GM15510 (cell line): ENCODE data around the gene KIF20B.
A peak's percentile ranks its signal among the peaks of the same experiment; 100 is the strongest.

ENCODE experiments used
- POLR2A ChIP-seq: IDR thresholded peaks from 3 replicates; pipeline ENCODE4 v1.6.1; 2011; ENCODE audit warnings: borderline replicate concordance; ENCODE audit not compliant: insufficient read length; ENCODE audit errors: extremely low read depth

Gene KIF20B

GRCh38 chr10:89701242-89702120, at the start of gene KIF20B:
Gene KIF20B, plus strand, starts transcription at chr10:89701590. Its CDS starts 3,705 bp downstream, at chr10:89705295.
- peak; percentile 85 for TF ChIP-seq POLR2A

- no peak for TF ChIP-seq POLR2A
Measured at GRCh38 chr10:89651916-89652573, 49.3 kb upstream of the KIF20B start.

GRCh38 chr10:89652806-89653370, 48.5 kb upstream of the KIF20B start:
- no peak for TF ChIP-seq POLR2A

- no peak for TF ChIP-seq POLR2A
Measured at GRCh38 chr10:89653410-89653869, 48.0 kb upstream of the KIF20B start.

GRCh38 chr10:89655722-89656121, 45.7 kb upstream of the KIF20B start:
- no peak for TF ChIP-seq POLR2A

- no peak for TF ChIP-seq POLR2A
Measured at GRCh38 chr10:89657302-89657701, 44.1 kb upstream of the KIF20B start.

GRCh38 chr10:89659143-89660131, 42.0 kb upstream of the KIF20B start:
- no peak for TF ChIP-seq POLR2A

DNA sequence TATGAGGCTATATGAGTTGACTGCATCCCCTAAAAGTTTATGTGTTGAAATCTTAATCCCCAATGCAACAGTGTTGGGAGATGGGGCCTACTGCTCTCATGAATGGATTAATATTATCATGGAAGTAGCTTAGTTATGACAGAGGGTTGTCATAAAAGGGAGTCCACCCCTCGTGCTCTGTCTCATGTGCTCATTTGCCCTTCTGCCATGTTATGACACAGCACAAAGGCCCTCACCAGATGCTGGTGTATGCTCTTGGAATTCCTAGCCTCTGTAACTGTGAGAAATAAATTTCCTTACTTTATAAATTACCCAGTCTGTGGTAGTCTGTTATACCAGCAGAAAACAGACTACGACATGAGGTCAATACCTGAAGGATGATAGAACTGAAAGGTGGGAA, 38.8 kb upstream of the KIF20B start:
- TF ChIP-seq POLR2A, result no peak

GRCh38 chr10:89663144-89663543, 38.2 kb upstream of the KIF20B start:
- TF ChIP-seq POLR2A, result no peak

DNA sequence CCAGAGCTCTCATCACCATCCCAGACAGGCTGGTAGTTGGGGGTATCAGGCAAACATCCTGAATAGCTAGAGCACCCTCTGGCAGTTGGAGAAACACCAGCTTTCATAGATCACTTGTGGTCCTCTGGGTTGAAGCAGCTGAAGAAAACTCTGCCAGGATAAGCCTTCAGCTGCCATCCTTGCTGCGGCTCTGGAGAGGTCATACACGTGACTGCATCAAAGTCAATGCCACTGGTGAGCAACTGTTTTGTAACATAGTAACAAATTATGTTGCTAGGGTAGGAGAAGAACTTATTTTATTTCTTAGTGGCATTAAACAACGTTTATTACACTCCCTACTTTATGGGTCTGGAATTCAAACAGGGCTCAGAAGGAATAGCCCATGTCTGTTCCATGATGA, 37.2 kb upstream of the KIF20B start:
- TF ChIP-seq POLR2A, result no peak

GRCh38 chr10:89665302-89665701, 36.1 kb upstream of the KIF20B start:
- TF ChIP-seq POLR2A, result no peak

DNA sequence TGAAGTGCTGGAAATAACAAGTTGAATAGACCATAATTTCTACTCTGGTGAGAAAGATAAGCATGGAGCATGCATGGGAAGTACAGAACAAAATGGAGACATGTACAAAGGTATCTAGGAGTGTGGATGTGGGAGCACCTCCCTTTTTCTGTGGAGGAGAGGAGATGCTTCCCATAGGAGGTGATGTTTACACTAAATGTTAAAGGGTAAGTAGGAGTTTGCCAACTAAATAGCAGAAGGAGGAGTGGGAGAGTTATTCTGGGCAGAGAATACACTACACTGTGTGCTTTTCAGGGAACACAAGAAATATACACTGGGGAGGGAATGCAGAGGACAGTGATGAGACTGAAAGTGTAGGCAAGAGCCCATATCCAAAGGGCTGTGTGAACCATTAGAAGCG, 35.3 kb upstream of the KIF20B start:
- TF ChIP-seq POLR2A, result no peak

GRCh38 chr10:89668386-89669071, 32.9 kb upstream of the KIF20B start:
- TF ChIP-seq POLR2A, result no peak

DNA sequence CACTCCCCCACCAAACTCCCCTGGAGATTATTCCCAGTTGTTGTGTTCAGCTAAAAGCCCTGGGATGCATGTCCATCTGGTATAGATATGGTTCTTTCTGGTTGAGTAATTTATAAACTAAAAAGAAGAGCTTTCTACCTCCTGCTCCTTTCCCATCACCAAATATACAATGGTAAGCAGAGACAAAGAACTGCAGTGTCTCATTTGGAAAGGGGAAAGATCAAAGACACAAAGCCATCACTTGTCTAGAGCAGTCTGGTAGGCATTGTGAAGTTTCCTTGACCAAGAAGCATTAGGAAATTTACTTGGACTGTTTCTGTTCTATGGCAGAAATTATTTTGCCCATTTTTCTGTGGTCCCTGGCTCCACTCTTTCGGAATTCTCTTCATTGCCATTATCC, 31.4 kb upstream of the KIF20B start:
- no peak for TF ChIP-seq POLR2A
